GM12878 (cell line): Measurements from ENCODE around the gene PPP1R13L. TPM values are rescaled to one million over a fixed set of nuclear protein-coding genes. Genes with fewer than 3 reads are reported as not detected.
A peak's percentile ranks its signal among the peaks of the same experiment; 100 is the strongest.

ENCODE experiments used
- ATF7 ChIP-seq: fragments of 450-650 bp; IDR thresholded peaks from 2 replicates; pipeline ENCODE4 v1.6.1; 2016; ENCODE audit warnings: low read depth, mild to moderate bottlenecking
- BACH1 ChIP-seq: fragments of 450-650 bp; IDR thresholded peaks from 2 replicates; pipeline ENCODE4 v1.6.1; 2017; ENCODE audit warnings: mild to moderate bottlenecking, borderline replicate concordance
- CBFB ChIP-seq: IDR thresholded peaks from 2 replicates; pipeline ENCODE4 v1.6.1; 2016; ENCODE audit warnings: antibody characterized with exemption, low read depth
- CBX5 ChIP-seq: sonication (generic); IDR thresholded peaks from 2 replicates; pipeline ENCODE4 v1.6.1; 2016; ENCODE audit warnings: low read depth, moderate library complexity, mild to moderate bottlenecking, inconsistent platforms
- CREB1 ChIP-seq: IDR thresholded peaks from 2 replicates; pipeline ENCODE4 v1.6.1; 2012; ENCODE audit warnings: low read depth, mild to moderate bottlenecking, inconsistent platforms
- CREM ChIP-seq: IDR thresholded peaks from 2 replicates; pipeline ENCODE4 v1.6.1; 2014; ENCODE audit warnings: antibody characterized with exemption, low read depth
- EED ChIP-seq: sonication (generic); IDR thresholded peaks from 2 replicates; pipeline ENCODE4 v1.6.1; 2016; ENCODE audit warnings: antibody characterized with exemption, low read depth
- EGR1 ChIP-seq, 2 experiments: IDR thresholded peaks; 1 replicate in 1 of 2; 2 replicates in 1 of 2; pipeline ENCODE4 v1.6.1; 2011 to 2012; ENCODE audit warnings: low read depth in 2 of 2, low read length in 2 of 2, borderline replicate concordance in 1 of 2, mild to moderate bottlenecking in 1 of 2, moderate library complexity in 1 of 2
- FOS ChIP-seq: IDR thresholded peaks from 3 replicates; pipeline ENCODE4 v1.6.1; 2011; ENCODE audit warnings: borderline replicate concordance; ENCODE audit not compliant: insufficient read length; ENCODE audit errors: extremely low read depth
- FOXK2 ChIP-seq: fragments of 450-650 bp; IDR thresholded peaks from 2 replicates; pipeline ENCODE4 v1.6.1; 2017; ENCODE audit warnings: mild to moderate bottlenecking, moderate library complexity
- HCFC1 ChIP-seq: fragments of 150-350 bp; IDR thresholded peaks from 2 replicates; pipeline ENCODE4 v1.6.1; 2014; ENCODE audit warnings: low read length
- HDGF ChIP-seq: fragments of 450-650 bp; IDR thresholded peaks from 2 replicates; pipeline ENCODE4 v1.6.1; 2016; ENCODE audit warnings: antibody characterized with exemption
- IKZF1 ChIP-seq: fragments of 450-650 bp; conservative IDR thresholded peaks from 2 replicates; pipeline ENCODE4 v1.6.1; 2017; ENCODE audit warnings: antibody characterized with exemption, mild to moderate bottlenecking
- IRF3 ChIP-seq: fragments of 450-650 bp; IDR thresholded peaks from 2 replicates; pipeline ENCODE4 v1.6.1; 2014; ENCODE audit warnings: mild to moderate bottlenecking
- LARP7 ChIP-seq: fragments of 450-650 bp; IDR thresholded peaks from 2 replicates; pipeline ENCODE4 v1.6.1; 2017; ENCODE audit warnings: mild to moderate bottlenecking
- MEF2A ChIP-seq: IDR thresholded peaks from 2 replicates; pipeline ENCODE4 v1.6.1; 2011; ENCODE audit warnings: low read depth, mild to moderate bottlenecking, low read length, moderate library complexity; ENCODE audit not compliant: insufficient read depth
- MEF2B ChIP-seq: fragments of 450-650 bp; IDR thresholded peaks from 2 replicates; pipeline ENCODE4 v1.6.1; 2018; ENCODE audit warnings: mild to moderate bottlenecking, moderate library complexity; ENCODE audit not compliant: partially characterized antibody, poor library complexity, severe bottlenecking
- NFYA ChIP-seq: IDR thresholded peaks from 2 replicates; pipeline ENCODE4 v1.6.1; 2011; ENCODE audit warnings: low read depth, mild to moderate bottlenecking, low read length, improper control_type of control experiment, borderline replicate concordance
- NFYB ChIP-seq: IDR thresholded peaks from 2 replicates; pipeline ENCODE4 v1.6.1; 2011; ENCODE audit warnings: low read depth, mild to moderate bottlenecking, low read length, improper control_type of control experiment, moderate library complexity; ENCODE audit not compliant: insufficient read depth
- PKNOX1 ChIP-seq: fragments of 450-650 bp; IDR thresholded peaks from 2 replicates; pipeline ENCODE4 v1.6.1; 2016; ENCODE audit warnings: mild to moderate bottlenecking
- POLR2A ChIP-seq: IDR thresholded peaks from 2 replicates; pipeline ENCODE4 v1.6.1; 2011; ENCODE audit warnings: low read depth, mild to moderate bottlenecking, low read length
- RELA ChIP-seq: fragments of 450-650 bp; IDR thresholded peaks from 2 replicates; pipeline ENCODE4 v1.8.0; 2014; ENCODE audit warnings: borderline replicate concordance; ENCODE audit not compliant: partially characterized antibody
- RELB ChIP-seq: fragments of 450-650 bp; IDR thresholded peaks from 2 replicates; pipeline ENCODE4 v1.6.1; 2017; ENCODE audit warnings: low read depth, mild to moderate bottlenecking, moderate library complexity
- SIX5 ChIP-seq: IDR thresholded peaks from 2 replicates; pipeline ENCODE4 v1.6.1; 2011; ENCODE audit warnings: mild to moderate bottlenecking, low read depth, low read length, moderate library complexity; ENCODE audit not compliant: severe bottlenecking
- SMAD1 ChIP-seq: fragments of 450-650 bp; IDR thresholded peaks from 2 replicates; pipeline ENCODE4 v1.6.1; 2018; ENCODE audit warnings: mild to moderate bottlenecking, low read depth; ENCODE audit not compliant: partially characterized antibody
- SMAD5 ChIP-seq: IDR thresholded peaks from 2 replicates; pipeline ENCODE4 v1.6.1; 2016; ENCODE audit warnings: antibody characterized with exemption, low read depth
- SMARCA5 ChIP-seq: fragments of 450-650 bp; IDR thresholded peaks from 2 replicates; pipeline ENCODE4 v1.6.1; 2017; ENCODE audit warnings: mild to moderate bottlenecking
- TAF1 ChIP-seq: IDR thresholded peaks from 2 replicates; pipeline ENCODE4 v1.6.1; 2011; ENCODE audit warnings: mild to moderate bottlenecking, low read depth, low read length, borderline replicate concordance
- TBL1XR1 ChIP-seq: IDR thresholded peaks from 2 replicates; pipeline ENCODE4 v1.6.1; 2012; ENCODE audit warnings: low read depth, low read length, improper control_type of control experiment
- ZNF217 ChIP-seq: fragments of 450-650 bp; IDR thresholded peaks from 2 replicates; pipeline ENCODE4 v1.6.1; 2017; ENCODE audit warnings: antibody characterized with exemption, mild to moderate bottlenecking
- ZNF24 ChIP-seq: fragments of 450-650 bp; IDR thresholded peaks from 2 replicates; pipeline ENCODE4 v1.6.1; 2017; ENCODE audit warnings: antibody characterized with exemption, mild to moderate bottlenecking
- polyA plus RNA-seq, 11 experiments: library from polyadenylated mRNA; depleted of rRNA in 4 of 11; unstranded in 6 of 11; stranded (reverse) in 5 of 11; fragments of >200 nt; fragmentation: Nextera tagmentation in 4 of 11; fragmentation: Illumina TruSeq in 1 of 11; extraction: Ambion mirVana in 4 of 11; extraction: Trizol in 1 of 11; gene quantifications; 1 replicate in 1 of 11; 2 replicates in 10 of 11; pipeline versions ENCODE4 v1.2.1 to v1.2.3, GENCODE V29; 2011 to 2016; ENCODE audit warnings: inconsistent platforms in 2 of 11, missing spikeins in 2 of 11, low read depth in 1 of 11
- total RNA-seq, 4 experiments: library from RNA; depleted of rRNA in 3 of 4; stranded (reverse); fragments of >200 nt in 3 of 4; fragmentation: Illumina TruSeq in 1 of 4; extraction: Trizol in 1 of 4; gene quantifications; 2 replicates each; pipeline versions ENCODE4 v1.2.1 to v1.2.3, GENCODE V29; 2013 to 2021

Gene PPP1R13L
- total and polyA plus RNA-seq, 10 of the 15 experiments (the other 5 are each of a cell fraction or from before 2014, with no cell fraction given): 0.40 to 10.0 (median 2.5) TPM

- TF ChIP-seq RELA: peak; percentile 45
- TF ChIP-seq CREM: 0 out of 2 replicates have a peak, but pooled peaks have one; percentile 66
- TF ChIP-seq ATF7: no peak; the same call in 1 of the 2 replicates
- peak; percentile 31 for TF ChIP-seq LARP7
- peak; percentile 97 for TF ChIP-seq PKNOX1
- no peak for TF ChIP-seq IRF3
- peak; percentile 93 for TF ChIP-seq POLR2A
- TF ChIP-seq TAF1: peak; percentile 55; the same call in 1 of the 2 replicates
- TF ChIP-seq FOXK2: no peak
- peak; percentile 7 for TF ChIP-seq FOS
- TF ChIP-seq ZNF24: peak; percentile 57; the same call in 1 of the 2 replicates
- TF ChIP-seq ZNF217: no peak
- peak; percentile 53; the same call in 1 of the 2 replicates for TF ChIP-seq RELB
- peak; percentile 37 for TF ChIP-seq MEF2B
- no peak for TF ChIP-seq SMAD1
- peak; percentile 71; the same call in 1 of the 2 replicates for TF ChIP-seq CBFB
- TF ChIP-seq MEF2A: 0 out of 2 replicates have a peak, but pooled peaks have one; percentile 23
- no peak for TF ChIP-seq CBX5
- peak; percentile 80; the same call in 1 of the 2 replicates for TF ChIP-seq NFYB
- peak; percentile 42; the same call in 1 of the 2 replicates for TF ChIP-seq TBL1XR1
- peak; percentile 33; the same call in 1 of the 2 replicates for TF ChIP-seq CREB1
- TF ChIP-seq EGR1 (IDR thresholded peaks at IDR 0.05; ENCODE audit: borderline replicate concordance in 1 of 2, low read depth in 2 of 2, low read length in 2 of 2): peak in 1 of 2 experiments; percentile 78; a peak in 2 of 3 replicates
- no peak for TF ChIP-seq NFYA
- peak; percentile 27; the same call in 1 of the 2 replicates for TF ChIP-seq BACH1
- no peak; the same call in 1 of the 2 replicates for TF ChIP-seq HDGF
- 0 out of 2 replicates have a peak, but pooled peaks have one; percentile 33 for TF ChIP-seq SMARCA5
- peak; percentile 83; the same call in 1 of the 2 replicates for TF ChIP-seq IKZF1
- peak; percentile 69 for TF ChIP-seq HCFC1
- no peak for TF ChIP-seq EED
- TF ChIP-seq SIX5: peak; percentile 34
- TF ChIP-seq SMAD5: peak; percentile 90
Measured at GRCh38 chr19:45423589-45424190, 18.8 kb upstream of the PPP1R13L start, which contains the start of gene ERCC1 (continued).
